Erythroblast (primary cell): ENCODE measurements around the gene ABCF2.

Source experiments
- DNase-seq, 2 experiments: peaks; one replicate each; lab custom pipeline; 2025; lab: John Stamatoyannopoulos, UW
- GATA1 ChIP-seq: IDR thresholded peaks from 2 replicates; pipeline ENCODE4 v1.6.1; 2011; ENCODE audit warnings: low read depth, mild to moderate bottlenecking, control low read depth, low read length, moderate library complexity
- POLR2A ChIP-seq: IDR thresholded peaks from 2 replicates; pipeline ENCODE4 v1.6.1; 2011; ENCODE audit warnings: mild to moderate bottlenecking, low read length

ABCF2 gene

GRCh38 chr7:151179946-151180345 lies 47.1 kb downstream of the ABCF2 start:
- no peak for TF ChIP-seq POLR2A
- TF ChIP-seq GATA1, result no peak

GRCh38 chr7:151179287-151179860 lies 47.6 kb downstream of the ABCF2 start:
- no peak for TF ChIP-seq GATA1
- TF ChIP-seq POLR2A, result no peak
- DNase-seq, result no peak

More at GRCh38 chr7:151179946-151180345, 47.1 kb downstream of the ABCF2 start:
- no peak for DNase-seq

GRCh38 chr7:151178831-151179230 lies 48.2 kb downstream of the ABCF2 start:
- TF ChIP-seq POLR2A, result no peak
- no peak for TF ChIP-seq GATA1
- DNase-seq, result no peak

- DNase-seq, result no peak
- TF ChIP-seq POLR2A, result no peak
- TF ChIP-seq GATA1, result no peak
Measured at GRCh38 chr7:151178236-151178635, 48.8 kb downstream of the ABCF2 start.

GRCh38 chr7:151177310-151177709 lies 49.7 kb downstream of the ABCF2 start:
- no peak for DNase-seq
- TF ChIP-seq GATA1 (no peak), POLR2A (no peak)

GRCh38 chr7:151176401-151176800 lies 50.6 kb downstream of the ABCF2 start:
- no peak for TF ChIP-seq POLR2A
- no peak for TF ChIP-seq GATA1
- no peak for DNase-seq

- no peak for DNase-seq
- TF ChIP-seq POLR2A (no peak), GATA1 (no peak)
Measured at GRCh38 chr7:151175793-151176311, 51.2 kb downstream of the ABCF2 start.

GRCh38 chr7:151175047-151175792 lies 51.8 kb downstream of the ABCF2 start:
- TF ChIP-seq POLR2A (no peak), GATA1 (no peak)
- no peak for DNase-seq

- TF ChIP-seq GATA1, result no peak
- no peak for TF ChIP-seq POLR2A
- DNase-seq, result peak; percentile 35 to 52
Measured at GRCh38 chr7:151174246-151175046, 52.6 kb downstream of the ABCF2 start.

GRCh38 chr7:151173386-151174245 lies 53.4 kb downstream of the ABCF2 start:
- TF ChIP-seq POLR2A, result no peak
- TF ChIP-seq GATA1, result no peak
- DNase-seq, result no peak

- peak; percentile 81 to 91 for DNase-seq
- no peak for TF ChIP-seq POLR2A
- no peak for TF ChIP-seq GATA1
Measured at GRCh38 chr7:151172273-151173141, 54.5 kb downstream of the ABCF2 start.

GRCh38 chr7:151168787-151169162 lies 58.2 kb downstream of the ABCF2 start:
- no peak for DNase-seq
- TF ChIP-seq GATA1, result no peak
- no peak for TF ChIP-seq POLR2A
